ENCODE results near the gene COA5.
A peak's percentile ranks its signal among the peaks of the same experiment; 100 is the strongest.

Gene COA5, protein sequence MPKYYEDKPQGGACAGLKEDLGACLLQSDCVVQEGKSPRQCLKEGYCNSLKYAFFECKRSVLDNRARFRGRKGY

DNA sequence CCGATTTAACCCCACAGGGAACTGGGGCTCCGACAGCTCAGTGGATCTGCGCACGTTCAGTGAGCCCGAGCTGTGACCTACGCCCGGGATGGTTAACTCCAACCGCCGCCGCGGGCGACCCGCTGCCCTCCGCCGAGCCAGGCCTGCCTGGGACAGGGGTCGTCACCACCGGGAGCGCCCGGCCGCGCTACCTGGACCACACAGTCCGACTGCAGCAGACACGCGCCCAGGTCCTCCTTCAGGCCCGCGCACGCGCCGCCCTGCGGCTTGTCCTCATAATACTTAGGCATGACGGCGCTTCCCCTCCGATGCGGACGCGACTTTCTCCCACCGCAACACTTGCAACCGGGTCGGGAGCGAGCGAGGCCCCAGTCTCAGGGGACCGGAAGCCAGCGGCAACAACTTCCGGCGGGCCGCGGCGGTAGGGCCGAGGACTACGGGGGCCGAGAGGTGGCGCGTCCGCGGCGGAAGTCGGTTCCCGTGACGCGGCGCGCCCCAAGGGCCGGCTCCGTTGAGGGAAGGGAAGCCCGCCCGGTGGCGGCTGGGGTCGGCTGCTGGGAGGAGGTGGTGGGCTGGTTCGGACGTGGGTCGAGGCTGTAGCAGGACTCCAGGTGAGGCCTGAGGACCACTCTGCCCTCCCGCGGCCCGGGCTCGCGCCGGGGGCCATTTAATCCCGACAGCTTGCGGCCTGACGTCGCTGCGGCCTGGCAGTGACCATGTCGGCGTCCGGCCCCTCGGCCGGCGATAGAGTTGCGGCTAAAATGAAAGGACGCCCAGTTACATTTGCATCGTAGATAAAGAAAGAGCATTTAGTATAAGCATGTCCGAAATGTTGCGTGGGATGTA, at the start of gene COA5, which contains the start of gene UNC50:
COA5 (minus strand) TSS at position 397 of the 846 bp plus-strand sequence; CDS start at position 290, 107 bp downstream.
UNC50 (plus strand) TSS at position 474 of the 846 bp plus-strand sequence. CDS start 1,171 bp downstream, outside the sequence.
- DNase-seq (ENCODE audit: low read depth, low spot score), result peak; percentile 88

DNA sequence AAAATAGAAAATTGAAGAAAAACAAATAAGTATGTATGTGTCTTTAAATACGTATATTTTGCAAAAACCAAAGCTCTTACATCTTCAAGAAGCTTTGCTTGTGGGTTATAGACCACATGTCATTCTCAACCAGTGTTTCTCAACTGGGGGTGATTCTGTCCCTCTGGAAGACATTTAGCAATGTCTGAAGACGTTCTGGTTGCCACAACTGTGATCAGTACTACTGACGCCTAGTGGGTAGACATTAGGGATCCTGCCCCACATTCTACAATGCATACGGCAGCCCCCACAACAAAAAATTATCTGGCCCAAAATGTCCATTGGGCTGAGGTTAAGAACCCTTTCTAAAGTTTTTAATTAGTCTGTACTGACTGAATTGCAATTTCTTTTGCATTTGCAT, 48.5 kb upstream of the COA5 start:
- no peak for DNase-seq (ENCODE audit: low read depth, low spot score)

DNA sequence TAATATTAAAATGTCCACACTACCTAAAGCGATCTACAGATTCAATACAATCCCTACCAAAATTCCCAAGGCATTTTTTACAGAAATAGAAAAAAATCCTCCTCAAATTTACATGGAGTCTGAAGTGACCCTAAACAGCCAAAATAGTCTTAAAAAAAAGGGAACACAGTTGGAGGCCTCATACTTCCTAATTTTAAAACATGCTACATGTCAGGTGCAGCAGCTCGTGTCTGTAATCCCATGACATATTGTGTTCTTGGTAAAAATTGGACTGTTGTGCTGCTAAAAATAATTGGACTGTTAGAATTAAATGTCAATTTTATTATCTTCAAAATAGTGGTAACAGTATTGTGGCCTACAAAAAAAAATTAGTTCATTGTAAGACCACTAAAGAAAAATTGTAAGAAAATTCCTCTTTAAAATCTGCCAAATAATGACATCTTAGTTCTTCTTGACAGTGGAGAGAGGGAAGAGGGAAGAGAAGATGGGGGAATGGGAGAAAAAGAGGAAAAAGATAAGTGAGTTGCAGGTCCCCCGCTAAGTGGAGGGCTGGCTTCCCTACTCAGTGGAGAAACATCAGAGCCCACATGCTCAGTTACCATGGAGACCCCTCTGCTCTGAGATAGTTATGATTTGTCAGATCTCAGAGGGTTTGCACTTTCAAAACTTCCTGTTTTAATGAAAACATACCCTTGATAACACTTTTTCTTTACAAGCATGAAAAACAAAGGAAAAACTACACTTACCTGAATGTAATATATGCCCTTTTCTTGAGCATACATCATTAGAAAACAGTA, 46.6 kb upstream of the COA5 start:
- DNase-seq (ENCODE audit: low read depth, low spot score), result no peak

DNA sequence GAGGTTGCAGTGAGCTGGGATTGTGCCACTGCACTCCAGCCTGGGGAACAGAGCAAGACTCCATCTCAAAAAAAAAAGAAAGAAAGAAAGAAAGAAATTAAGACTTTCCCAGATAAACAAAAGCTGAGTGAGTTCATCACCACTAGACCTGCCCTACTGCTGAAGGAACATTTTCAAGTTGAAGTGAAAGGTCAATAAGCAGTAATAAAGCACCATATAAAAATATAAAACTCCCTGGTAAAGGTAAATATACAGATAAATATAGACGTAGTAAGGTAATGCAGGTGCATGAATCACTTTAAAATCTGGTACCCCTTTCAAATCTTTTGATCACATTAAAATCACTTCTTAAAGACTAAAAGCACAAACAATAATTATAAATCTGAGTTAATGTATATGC, 42.7 kb upstream of the COA5 start:
- DNase-seq (ENCODE audit: low read depth, low spot score), result no peak

DNA sequence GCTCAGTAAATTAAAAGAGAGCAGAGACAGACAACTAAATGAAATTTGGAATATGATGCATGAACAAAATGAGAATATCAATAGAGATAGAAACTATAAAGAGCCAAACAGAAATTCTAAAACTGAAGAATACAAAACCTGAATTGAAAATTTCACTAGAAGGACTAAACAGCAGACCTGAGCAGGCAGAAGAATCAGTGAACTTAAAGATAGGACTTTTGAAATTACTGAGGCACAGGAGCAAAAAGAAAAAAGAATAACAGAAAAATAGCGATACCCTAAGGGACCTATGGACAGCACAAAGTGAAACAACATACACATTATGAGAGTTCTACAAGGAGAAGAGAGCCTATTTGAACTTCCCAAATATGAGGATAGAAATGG, 41.7 kb upstream of the COA5 start:
- no peak for DNase-seq (ENCODE audit: low read depth, low spot score)

DNA sequence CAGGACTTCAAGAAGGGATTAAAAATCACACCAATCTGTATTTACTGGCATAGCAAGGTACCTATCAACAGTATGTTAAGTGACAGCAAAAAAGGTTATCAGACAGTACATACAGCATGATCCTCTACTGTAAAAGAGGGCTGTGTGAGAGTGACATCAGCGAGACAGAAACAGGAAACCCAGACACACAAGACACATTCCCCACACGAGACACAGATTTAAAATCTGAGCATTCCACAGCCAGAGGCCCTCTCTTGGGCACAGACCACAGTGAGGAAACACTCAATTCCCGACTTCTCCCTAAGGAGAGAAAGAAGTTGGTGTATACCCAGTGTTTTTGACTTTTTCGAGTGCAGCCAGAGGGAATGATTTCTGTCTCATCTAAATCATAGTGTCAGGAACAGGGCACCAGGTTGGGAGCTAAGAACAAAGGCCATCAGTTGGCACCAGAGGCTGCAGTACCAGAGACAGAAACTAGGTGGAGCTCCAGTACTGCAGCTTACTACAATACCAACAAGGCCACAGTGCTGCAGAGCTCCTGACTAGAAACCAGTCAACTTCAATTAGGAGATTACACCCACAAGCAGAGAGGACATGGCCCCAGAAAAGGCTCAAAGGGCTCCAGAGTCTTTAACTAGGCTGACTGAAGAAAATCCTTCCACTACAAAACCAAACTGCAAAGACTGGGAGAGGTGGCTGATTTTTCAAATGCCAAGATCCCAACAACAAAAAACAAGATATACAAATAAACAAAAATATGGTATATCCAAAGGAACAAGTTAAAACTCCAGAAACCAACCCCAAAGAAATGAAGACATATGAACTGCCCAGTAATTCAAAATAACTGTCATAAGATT, 41.1 kb upstream of the COA5 start:
- peak; percentile 68 for DNase-seq (ENCODE audit: low read depth, low spot score)

DNA sequence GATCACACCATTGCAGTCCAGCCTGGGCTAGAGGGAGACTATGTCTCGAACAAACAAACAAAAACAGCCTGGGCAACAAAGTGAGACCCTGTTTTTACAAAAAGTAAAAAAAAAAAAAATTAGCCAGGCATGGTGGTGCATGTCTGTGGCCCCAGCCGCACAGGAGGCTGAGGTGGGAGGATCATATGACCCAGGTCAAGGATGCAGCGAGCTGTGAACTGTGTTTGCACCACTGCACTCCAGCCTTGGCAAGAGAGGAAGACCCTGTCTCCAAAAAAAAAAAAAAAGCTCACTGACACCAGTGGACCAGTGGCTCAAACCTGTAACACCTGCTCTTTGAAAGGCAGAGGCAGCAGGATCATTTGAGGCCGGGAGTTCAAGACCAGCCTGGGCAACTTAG, 40.1 kb upstream of the COA5 start:
- DNase-seq (ENCODE audit: low read depth, low spot score), result no peak

DNA sequence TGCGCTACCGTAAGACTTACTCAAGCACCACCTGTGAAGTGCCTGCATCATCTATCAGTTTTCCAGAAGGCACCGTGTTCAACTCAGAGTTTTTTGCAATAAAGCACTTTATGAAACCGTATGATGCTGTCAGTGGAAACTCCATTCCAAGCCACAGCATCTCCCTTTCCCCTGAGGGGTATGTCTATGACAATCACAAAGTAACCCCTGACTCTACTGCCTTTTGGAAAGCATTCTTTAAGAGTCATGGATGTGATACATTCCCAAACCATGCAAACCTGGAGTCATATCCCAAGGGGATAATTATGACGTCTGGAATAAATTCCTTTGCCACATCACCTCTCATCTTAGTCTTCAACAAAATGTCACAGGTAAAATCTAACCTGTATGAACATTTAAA, 39.3 kb upstream of the COA5 start:
- DNase-seq (ENCODE audit: low read depth, low spot score), result no peak

DNA sequence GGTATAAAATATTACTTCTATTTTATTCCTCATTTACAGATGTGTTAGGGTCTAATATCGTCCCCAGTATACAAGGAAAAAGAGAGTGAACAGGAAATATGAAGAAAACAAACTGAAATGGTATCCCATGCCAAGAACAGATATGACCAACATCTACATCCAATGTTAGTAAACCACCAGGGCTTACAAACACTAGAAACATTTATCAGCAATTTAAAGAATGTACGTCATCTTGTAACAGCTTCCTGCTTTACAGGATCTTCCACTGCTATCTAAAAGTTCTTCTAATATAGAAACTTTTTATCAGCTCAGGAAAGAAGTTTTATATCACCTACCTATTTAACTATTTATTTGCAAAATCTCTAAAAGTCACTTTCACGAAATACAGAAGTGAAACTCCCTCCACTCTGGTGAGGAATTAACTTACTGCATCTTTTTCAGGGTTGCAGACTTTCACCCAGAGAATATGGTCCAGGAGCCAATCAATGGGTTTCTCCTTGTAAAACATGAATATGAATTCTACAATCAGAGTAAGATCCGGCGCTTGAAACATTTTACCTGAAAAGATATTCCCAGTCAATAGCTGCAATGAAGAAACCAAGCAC, 35.3 kb upstream of the COA5 start:
- DNase-seq (ENCODE audit: low read depth, low spot score), result no peak

DNA sequence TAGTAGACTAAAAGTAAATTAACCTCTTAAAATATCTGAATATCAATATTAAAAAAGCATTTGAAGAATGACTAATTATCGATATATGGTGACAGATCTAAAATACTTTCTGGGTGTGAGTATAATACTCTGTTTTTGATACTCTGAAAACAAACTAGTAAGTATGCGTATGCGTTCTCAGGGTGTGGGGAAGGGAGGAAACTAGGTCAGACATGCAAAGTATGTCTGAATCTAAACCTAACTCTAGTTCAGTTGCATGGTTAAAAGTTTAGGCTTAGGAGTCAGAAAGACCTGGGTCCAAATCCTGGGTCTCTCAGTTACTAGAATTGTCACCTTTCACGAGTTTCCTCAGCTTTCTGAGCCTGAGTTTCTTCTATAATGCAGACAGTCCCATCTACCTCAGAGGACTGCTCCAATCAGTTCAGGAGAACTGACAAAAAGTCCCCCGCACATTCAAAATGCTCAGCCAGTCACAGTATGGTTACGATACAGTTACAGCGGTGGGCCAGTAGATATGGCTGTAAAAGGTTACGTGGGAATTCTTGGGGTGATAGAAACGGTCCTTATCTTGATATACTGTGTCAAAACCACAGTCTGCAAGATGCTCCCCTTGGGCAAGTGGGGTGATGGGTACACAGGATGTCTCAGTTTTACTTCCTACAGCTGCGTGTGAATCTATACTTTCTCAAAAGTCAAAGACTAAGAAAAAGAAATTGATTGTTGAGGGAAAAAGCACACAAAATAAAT, 29.3 kb upstream of the COA5 start:
- no peak for DNase-seq (ENCODE audit: low read depth, low spot score)

DNA sequence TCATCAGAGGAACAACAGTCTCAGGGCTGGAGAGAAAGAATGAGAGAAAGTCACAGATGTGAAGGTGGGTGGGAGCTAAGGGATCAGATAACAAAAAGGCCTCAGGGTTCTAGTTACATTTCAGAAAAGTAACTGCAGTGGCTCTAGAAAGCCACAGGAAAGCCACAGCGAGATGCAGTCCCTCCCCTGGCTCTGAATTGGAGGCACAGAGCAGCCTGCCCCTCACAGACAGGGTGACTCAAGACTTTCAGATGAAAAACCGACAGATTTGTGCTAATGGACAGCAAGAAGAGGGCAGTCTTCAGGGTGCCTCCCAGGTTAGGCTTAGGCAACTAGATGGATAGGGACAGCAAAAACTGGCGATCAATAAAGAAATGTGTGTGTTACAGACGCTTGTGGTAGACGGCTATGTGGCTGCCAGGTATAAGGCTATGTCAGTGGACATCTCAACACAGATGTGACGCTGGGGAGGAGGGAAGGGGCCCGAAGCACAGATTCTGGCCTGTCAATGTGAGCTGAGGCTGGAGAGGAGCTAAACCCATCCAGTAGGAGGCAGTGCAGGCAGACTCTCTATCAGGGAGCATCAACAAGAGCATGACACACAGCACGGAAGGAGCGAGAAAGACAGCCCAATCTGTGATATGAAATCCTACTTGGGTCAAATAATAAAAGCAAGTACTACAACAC, 26.2 kb upstream of the COA5 start:
- DNase-seq (ENCODE audit: low read depth, low spot score), result no peak

DNA sequence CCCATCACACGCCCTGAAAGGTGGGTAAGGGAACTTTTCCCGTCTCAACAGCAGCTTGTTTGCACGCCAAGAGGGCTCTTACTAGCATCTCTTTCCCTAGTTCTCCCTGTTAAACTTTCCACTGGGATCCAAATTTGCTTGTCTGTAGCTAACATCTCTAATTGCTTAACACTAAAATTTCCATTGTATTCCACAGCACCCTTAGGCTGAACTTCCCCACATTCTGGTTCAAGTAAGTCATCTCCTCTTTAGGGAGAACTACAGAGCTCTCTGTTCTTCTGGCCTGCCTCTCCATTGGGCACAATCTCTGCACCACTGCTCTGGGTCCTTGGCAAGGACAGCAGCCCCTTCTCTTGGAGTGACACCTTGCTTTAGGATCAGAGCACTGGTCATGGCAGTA, 24.0 kb upstream of the COA5 start:
- DNase-seq (ENCODE audit: low read depth, low spot score), result no peak

DNA sequence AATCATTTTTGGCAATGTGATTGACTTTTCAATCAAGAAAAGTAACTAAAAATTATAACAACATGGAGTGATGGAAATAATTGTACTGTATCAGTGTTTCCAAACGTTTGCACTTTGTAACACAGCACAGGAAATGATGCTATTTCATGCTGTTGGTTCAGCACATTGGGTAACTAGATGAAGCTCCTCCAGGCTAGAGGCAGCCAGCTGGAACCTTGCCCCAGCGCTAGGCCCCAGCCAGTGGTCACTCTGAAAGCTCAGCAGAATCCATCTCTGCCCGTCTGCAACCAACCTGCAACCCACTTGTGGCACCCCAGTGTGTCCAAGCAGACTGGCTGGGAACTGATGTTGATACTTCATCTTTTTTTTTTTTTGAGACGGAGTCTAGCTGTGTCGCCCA, 15.3 kb upstream of the COA5 start:
- DNase-seq (ENCODE audit: low read depth, low spot score), result no peak

DNA sequence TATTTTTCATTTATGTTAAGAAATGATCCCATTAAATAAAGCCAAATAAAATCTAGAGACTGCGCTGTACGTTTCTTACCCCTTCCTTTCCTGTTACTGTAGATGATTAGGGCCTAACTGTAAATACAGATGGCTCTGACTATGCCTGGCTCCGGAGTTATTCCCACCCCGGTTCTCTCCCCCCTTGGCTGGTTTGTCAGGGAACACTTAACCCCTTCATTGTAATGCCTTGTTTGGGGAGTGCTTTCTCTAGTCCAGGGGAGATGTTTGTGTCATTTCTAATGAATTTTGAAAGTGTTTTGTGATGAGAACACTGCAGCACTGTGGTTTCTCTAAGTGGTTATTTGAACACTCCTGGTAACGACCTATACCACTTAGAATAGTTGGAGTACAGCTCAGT, 8.8 kb upstream of the COA5 start:
- DNase-seq (ENCODE audit: low read depth, low spot score), result no peak

DNA sequence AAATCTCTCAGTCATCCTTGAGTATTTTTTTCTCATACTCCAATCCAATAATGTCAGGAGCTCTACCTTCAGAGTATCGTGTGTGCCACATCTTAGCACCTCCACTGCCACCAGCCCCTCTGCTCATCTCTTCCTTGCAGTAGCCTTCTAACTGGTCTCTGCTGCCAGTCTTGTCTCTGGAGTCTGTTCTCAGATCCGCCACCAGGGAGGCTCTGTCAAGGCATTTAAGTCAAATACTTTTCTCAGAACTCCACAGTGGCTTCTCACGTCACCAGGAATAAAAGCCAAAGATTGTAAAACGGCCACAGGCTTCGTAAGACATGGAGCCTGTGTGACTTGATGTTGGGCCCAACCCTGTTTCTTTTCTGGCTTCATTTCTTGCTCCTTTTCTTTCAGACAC, 7.2 kb upstream of the COA5 start:
- DNase-seq (ENCODE audit: low read depth, low spot score), result no peak

DNA sequence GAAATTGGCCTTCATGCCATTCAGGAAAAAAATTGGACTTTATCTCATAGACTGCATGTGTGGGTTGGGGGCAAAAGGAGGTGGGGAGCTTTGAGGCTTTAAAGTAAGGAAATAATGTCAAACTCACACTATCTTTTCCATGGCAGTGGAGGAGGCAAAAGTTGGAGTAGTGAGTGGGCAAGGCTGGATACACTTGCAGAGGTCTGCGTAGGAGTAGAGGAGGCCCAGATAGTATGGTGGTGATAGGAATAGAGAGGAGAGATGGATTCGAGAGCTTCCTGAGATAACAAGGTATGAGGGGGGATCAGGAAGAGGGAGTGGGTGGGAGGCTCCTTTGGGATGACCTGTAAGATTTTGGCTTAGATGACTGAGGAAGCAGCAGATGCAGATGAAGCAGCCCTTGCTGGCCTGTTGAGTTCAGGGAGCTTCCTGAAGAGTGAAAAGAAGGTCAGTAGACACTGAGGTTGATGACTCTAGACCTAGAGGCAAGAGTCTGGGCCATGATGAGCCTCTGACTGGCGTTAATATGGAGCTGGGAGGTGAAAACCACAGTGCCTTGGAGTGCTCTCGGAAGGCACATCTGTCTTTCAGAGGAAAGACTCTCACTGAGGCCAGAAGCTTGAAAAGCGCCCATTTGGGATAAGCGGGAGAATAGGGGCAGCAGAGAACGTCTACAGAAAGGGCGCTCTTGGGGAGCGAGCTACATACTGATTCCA, 5.9 kb upstream of the COA5 start:
- no peak for DNase-seq (ENCODE audit: low read depth, low spot score)

DNA sequence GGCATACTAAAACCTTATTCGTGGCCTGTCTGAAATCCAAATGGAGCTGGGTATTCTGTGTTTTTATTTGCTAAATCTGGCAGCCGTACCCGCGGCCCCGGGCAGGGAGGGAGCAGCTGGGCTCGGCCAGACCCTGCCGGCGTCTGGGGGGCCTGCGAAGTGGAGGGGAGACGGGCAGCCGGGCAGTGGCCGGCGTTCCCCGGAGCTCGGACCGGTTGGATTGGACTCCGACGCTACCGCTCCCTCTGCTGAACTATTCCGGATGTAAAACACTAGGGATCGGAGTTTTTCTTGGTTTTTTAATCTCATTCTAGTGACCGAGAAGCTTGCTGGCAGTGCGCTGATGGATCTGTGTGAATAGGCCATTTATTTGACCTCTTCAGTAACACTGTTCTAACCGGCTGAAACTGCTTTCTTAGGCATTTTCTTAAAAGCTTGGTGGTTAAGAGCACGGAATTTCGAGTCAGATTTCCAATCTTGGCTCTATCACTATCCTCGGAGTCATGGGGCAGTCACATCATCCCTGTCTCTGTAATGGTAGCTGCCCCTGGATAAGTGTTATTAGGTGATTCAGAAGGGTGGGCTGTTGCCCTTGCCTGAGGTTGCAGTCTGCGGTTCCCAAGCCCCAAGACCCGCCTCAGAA, 771 bp upstream of the COA5 start:
- DNase-seq (ENCODE audit: low read depth, low spot score), result no peak

DNA sequence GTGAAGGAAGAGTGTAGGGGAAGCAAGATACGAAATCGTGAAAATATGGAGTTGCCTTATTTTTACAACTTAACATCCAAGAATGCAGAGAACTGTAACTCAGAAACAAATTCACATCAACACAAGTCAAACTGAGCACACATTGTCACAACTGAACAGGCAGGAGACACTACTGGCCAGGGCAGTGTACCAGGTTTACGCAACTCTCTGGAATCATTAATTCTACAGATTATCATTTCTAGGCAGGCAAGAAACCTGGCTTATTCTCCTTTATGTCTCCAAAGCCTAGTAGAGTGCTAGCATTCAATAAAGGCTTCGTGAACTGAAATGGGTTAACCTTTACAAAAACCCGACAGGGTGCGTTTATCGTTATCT, 584 bp downstream of the COA5 start:
- DNase-seq (ENCODE audit: low read depth, low spot score), result no peak

DNA sequence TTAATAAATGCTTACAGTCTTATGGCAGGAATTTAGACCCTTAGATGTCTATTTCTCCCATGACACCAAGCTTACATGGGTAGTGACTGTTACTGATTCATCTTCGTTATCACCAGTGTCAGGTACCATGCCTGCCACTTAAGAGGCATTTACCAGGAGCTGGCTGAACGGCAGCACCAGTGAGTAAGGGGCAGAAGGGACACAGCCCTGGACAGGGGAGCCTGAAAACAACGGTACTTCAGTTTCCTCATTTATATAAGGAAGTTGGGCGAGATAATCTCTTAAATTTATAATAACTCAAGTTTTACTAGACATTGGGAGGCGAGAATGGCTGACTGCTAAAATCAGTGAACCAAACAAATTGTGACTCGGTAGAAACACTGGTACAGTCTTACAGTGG, 1.2 kb downstream of the COA5 start:
- no peak for DNase-seq (ENCODE audit: low read depth, low spot score)
